GM19438 (cell line): Measurements from ENCODE around the gene IFIT5.
"Not testable (repeated sequence)": the region's sequence is repeated elsewhere in the genome, so short reads cannot be mapped to it uniquely, and the experiment has no call there.

Source experiments
- ATAC-seq: cut with Tn5 transposase; IDR thresholded peaks from one replicate; pipeline ENCODE4 v1.9.1; 2021; ENCODE audit warnings: low read depth; ENCODE audit not compliant: unreplicated experiment

Gene IFIT5

DNA sequence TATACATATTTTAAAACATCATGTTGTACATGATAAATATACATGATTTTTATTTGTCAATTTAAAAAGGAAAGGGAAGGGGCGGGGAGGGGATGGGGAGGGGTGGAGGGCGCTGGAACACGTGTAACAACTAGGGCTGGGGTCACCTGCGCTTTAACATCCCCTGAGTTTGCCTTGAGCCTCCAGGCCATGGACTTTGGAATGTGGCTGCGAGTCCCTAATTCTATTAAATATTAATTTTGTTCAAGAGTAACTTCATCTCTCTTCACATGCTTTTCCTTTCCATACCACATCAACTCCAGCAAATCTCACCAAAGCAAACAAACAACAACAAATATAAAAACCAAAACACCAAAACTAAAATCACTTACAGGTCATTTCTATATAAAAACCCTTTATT is 10.6 kb downstream of the IFIT5 start:
- ATAC-seq, result no peak

DNA sequence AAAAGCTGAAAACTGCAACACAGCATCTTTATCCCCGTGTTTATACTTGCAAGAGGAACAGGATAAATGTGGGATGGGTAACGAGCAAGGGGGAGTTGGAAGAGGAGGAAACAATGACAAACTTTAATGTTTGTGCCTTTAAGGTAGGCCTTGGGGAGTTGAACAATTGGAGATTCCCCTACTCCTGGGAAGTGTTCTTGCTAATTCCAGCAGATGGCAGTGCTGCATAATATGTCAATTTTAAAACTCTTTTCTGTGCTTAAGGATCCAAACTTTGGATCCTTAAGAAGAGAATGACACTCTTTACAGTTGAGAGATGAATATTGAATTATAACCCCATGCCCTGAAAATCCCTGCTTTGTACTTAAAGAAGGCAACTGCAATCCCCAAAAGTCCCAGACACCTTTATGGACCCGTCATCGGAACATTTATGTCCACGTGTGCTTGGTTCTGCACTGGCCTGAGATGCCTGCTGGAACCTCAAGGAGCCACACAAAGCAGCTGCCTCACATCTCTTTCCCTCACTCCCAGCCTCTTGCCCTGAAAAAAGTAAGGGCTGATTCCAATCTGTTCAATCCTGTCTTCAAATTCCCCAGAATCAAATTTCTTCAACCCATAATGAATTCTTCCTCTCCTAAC is 12.0 kb downstream of the IFIT5 start:
- ATAC-seq, result no peak

DNA sequence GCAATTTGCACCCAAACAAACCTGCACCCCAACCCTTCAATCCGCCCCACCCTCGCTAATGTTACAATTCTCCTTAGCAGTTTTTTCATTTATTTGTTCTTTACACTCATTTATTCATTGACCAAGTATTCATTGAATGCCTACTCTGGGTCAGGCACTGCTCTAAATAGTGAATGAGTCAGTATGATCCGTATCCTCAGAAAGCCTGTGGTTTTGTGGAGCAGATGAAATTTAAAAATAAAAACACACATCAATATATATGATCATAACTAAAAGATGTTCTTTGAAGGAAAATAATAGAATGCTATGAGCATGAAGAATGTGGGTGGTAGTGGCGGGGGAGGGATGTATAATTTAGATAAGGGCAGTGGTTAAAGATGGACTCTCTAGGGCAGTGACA is 13.3 kb downstream of the IFIT5 start:
- ATAC-seq, result no peak

DNA sequence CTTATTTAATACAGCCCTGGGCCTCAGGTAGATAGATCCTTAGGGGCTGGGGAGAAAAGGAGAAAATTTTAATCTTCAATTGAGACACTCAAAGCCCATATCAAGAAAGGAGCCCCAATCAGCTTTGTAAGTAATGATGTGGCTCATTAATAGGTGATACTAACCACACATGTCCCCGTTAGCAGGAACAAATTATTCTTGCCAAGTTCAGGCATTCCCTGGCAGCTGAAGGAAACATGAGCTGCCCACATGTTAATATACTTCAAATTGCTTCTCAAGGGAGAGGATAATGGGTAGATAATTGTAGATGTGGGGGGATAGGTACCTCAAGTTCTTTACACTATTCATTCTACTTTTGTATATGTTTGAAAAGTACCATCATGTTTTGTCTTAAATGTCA is 14.5 kb downstream of the IFIT5 start:
- no peak for ATAC-seq

DNA sequence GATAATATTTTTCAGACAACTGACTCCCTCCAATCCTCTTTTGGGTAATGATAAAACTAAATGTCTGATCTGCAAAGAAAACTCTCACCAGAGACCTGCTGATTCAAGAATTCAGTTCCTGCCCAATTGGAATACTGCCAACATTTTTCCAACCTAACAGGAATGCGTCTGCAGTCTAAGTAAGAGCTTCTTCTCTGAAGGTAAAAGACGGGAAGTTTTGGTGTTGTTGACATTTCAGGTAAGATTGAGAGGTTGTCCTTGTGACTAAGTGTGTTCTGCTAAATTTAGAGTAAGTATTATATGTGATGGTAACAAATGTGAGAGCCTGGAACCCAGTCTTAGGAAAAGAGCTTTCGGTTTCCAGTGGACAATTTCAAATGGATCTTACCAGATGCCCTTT is 17.6 kb downstream of the IFIT5 start:
- ATAC-seq, result no peak

DNA sequence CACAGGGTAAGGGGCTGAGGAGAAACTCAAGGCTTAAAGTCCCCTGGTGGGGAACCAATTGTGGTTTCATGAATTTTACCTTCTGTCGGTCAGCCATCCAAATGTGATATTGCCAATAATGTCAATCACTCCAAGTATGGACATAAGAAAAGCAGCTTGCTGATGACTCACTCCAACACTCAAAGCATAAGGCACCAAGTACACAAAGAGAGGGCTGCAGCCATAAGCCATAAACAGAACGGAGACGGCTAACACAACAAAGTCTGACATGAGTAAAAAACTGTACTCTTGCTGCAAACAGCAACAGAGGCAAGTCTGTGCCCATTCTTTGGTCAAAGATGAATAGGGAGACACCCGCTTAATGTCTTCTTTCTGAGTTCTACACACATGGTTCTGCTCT is 24.2 kb downstream of the IFIT5 start:
- no peak for ATAC-seq

DNA sequence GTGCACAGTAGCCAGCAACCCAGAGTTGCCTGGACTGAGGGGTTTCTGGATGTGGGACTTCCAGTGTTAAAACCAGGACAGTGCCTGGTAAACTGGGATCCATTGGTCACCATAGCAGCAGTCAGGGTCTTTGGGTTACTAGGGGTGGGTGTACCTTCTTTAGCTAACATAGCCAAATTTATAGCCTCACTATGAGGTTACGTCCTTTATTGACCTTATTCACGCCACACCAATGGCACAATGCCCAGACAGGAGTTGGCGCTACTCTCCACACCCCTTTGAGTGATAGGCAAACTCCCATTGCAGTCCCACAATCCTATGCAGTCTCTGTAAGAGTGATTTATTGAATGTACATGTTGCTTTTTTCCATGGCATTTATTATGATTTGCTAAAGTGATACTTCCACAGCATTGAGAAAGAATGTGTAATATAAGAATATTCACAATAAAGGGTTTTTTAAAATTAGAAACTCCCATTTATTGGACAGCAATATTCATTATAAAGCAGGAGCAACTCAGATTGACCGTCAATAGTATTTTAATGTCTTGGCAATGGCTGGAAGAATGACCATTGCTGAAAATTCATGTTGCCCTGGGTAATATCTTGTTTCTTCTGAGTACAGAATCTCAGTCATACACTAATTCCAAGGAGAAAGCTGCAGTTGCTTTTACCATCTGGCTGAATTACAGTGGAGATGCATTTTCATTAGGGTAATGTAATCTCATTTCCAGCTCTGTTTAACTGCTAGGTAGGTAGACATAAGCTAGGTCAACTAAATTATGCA is 26.1 kb downstream of the IFIT5 start:
- ATAC-seq, result no peak

DNA sequence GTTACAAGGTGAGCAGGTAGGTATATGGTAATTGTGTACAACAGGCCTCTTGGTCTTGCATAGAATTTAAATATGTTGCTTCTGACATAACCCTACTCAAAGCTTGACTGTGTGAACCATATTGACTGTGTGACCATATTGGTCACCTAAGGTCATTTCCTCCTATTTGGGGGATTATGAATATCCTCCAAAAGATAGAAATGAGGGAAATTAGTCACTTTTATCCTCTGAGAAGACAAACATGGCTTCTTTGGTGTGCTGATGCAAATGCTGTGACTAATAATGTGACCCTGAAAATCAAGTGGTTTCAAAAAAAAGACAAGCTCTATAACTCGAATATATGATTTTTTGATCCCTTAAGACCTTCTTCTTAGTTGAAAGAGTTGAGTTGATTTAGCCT is 27.9 kb downstream of the IFIT5 start:
- no peak for ATAC-seq

DNA sequence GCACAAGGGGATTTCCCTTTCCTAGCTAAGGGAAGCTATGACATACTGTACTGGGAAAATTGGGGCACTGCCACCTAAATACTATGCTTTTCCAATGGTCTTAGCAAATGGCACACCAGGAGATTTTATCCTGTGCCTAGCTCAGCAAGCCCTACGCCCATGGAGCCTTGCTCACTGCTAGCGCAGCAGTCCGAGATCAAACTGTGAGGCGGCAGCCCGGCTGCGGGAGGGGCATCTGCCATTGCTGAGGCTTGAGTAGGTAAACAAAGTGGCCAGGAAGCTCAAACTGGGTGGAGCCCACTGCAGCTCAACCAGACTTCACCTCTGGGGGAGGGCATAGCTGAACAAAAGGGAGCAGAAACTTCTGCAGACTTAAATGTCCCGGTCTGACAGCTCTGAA is 30.5 kb downstream of the IFIT5 start:
- ATAC-seq, result not testable (repeated sequence)

DNA sequence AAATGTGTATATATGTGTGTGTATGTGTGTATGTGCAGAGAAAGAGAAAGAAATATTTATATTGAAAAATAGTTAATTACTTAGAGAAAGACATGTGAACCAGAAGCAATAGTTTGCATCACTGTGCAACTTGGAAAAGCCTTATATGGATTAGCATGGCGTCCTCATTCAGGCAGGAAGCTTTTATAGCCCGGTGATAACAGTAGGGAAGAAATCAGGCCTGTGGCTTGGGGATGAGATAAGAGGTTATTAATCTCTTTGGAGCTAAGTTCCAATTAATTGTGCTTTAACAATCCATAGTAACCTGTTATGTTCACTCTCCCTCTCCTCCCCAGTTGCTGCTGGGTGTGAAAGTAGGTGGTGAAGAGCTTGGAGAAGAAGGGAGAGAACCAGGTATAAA is 36.5 kb downstream of the IFIT5 start:
- ATAC-seq, result no peak

DNA sequence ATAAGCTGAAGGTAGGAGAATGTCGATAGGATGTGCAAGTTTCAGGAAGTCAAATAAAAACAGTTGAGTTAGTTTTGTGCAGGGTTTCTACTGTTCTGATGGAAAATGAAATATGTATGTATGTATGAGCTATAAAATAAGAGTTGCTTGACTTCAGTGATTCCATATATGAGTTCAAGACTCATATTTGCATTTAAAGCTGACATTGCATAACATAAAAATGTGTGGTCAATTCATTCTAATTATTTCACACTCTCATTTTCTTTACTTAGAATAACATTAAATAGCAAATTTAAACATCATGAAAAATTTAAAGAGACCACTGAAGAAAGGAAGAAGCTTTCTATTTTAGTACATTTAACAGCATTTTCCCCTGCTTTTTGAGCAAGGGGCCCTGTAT is 37.8 kb downstream of the IFIT5 start:
- ATAC-seq, result no peak

DNA sequence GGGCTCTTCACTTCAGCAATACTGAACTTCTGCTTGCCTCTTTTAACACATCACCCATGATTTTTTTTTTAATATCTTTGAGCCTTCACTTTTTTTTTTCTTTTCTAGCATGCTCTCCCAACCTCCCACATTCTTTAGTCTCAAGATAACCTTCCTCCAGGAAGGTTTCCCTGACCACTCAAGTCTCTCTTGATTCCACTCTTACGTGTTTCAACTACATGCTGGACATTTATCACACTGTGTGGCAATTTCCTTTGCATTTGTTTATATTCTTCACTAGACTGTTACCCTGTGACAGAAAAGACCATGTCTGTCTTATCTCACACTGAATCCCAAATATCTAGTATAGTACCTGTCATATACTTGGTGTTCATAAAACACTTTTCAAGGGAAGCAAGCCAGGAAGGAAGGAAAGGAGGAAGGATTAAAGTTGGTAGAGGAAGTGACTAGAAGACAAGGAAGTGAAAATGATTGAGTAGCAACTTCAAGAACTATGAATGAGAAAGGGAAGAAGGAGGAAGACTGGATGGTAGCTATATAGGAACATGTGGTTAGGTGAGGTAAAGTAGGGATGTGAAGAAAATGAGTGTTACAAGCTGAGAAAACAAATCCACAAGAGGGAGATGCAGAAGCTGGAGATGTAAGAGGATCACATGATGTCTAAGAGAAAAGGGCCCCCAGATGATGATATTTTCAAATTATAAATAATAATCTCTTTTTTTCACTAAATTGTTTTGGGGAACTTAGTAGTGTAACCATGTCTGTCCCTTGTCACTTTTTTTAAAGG is 40.4 kb downstream of the IFIT5 start:
- no peak for ATAC-seq

DNA sequence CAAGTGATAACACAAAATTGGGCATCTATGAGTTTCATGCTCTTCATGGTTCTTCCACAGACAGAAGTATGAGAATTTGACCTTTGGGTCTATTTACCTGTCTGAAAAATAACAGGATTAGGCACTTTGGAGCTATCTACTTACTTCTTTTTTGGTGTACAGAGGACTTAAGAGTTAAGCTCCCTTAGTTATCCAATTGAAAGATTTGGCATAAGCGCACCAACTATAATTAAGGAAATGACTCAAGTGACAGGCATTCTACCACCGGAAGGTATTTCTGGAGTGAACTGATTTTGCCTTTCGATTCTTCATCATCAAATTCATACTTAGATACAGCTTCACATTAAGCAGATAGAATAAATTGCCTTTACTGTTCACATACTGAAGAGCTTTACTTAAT is 43.9 kb downstream of the IFIT5 start:
- no peak for ATAC-seq

DNA sequence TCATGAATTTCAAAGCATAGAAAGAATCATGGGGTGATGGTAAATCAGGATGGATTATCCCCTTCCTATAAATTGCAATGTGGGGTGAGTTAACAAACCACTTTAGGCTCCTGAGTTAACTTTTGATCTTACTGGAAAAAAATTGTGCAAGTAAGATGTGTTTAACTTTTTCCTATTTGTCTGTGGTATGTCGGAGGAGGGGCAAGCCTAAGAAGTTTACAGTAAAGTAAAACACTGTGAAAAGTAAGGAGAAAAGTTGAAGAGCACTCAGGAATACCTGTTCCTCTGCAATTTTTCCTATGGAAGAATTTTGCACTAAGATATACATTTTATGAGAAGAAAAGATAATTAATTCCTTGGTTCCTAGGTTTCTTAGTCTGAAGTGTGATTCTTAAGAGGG is 44.4 kb downstream of the IFIT5 start:
- ATAC-seq, result no peak

DNA sequence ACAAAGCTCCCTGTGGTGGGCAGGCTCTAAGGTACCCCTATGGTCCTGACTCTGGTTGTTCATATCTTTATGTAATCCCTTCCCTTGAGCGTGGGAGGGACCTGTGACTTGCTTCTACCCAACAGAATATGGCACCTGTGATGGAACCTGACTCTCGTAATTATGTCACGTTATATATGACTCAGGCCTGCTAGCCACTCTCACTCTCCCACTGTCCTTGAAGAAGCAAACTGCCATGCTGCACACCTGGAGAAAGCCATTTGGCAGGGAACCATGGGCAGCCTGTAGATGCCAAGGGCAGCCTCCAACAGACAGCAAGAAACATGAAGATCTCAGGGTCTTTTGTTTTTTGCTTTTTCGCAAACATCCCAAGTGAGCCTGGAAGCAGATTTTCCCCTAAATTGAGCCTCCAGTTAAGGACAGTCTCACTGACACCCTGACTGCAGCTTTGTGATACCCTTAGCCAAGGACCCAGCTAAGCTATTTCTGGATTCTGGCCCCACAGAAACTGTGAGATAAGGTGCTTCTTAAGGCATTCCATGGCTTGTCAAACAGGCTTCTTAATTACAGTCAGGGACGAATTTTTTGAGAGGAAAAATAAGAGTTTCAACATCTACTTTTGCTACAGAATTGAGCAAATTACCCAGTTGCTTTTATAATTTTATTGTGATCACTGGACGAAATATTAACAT is 49.6 kb downstream of the IFIT5 start:
- ATAC-seq, result no peak

DNA sequence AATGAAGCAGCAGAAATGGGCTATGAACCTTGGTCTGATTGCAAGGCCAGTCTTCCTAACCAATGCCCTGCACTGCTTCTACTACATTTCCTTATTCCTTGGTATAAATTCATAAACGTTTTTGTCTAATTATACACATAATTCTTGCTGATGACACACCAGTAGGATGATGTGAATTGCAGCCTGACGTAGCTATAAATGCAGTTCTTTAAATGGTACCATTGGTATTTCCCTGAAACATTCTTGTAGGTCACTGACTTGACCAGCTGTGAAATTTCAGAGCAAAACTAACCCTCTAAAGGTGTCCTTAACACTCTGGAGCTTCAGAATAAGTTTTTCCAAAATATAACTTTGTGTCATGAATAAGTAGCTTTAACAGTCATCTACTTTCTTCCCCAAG is 50.8 kb downstream of the IFIT5 start:
- no peak for ATAC-seq

DNA sequence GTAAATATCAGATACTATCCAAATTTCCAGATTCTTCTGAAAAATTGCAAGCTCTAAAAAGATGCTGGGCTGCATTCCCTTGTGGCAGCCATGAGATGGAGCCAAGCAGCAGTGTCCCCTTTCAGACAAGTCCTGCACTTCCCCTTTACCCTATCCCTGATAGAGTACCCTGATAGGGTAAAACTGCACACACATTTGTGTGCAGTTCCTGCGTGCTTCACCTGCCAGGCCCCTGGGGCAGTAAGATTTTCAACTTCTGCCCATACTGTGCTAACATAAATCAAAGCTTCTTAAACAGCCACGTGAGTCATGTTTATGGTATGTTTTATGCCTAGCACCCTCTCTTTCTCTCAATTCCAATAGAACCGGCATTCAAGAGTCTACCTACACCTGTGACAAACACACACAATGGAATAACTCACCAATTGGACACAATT is 52.2 kb downstream of the IFIT5 start:
- ATAC-seq, result no peak

DNA sequence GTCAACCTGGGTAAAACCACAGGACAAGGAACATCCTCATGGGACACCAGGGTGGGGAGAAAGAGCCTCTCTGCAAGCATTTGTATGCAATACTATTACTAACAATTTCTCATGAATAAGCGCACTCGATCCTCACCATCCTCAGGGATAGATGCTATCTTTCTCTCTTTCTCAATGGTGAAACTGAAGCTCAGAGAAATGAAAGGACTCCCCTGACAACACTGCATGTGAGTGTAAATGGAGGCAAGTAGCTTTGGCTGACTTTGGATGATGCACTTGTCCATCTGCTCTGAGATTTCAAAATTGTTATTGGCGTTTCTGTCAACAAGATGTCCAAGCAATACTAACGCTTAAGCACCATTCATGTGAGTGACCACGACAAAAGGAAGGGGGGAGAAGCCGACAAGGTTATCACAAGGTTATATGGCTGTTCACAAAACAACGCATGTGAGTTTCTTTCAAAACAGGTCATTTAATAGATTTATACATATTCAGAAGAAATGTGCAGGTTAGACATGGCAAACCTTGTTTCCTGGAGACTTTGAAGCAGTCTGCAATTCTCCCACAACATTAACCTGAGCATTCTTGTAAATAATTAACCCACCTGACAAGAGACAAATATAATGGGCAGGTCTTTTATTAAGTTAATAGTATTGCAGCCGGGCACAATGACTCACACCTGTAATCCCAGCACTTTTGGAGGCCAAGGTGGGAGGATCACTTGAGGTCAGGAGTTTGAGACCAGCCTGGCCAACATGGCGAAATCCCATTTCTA is 54.0 kb downstream of the IFIT5 start:
- no peak for ATAC-seq

DNA sequence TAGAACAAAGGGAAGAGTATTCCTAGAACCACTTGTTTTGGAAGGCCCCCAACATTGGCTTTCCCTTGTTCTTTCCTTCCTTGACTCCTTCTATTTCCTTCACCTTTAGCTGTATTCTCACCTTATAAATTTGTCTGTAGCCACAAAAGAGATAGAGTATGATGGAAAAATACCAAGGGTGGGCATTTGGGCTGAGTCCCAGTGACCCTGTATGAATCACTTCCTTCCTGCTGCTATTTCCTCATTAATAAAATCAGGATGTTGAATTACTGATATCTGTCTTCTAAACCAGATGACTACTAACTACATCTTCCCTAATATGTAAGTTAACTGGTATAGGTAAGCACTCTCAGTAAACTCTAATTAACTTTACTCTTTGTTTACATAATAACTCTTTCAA is 55.1 kb downstream of the IFIT5 start:
- ATAC-seq, result no peak
